ENCODE results near the gene TYMP. TPM values are rescaled to one million over a fixed set of nuclear protein-coding genes. Genes with fewer than 3 reads are reported as not detected.

Gene TYMP
- total RNA-seq, 1 donor from 2014 or later: 3.3 TPM

- peak overlapping the region; percentile 57 for H3K4me2 ChIP-seq (ENCODE audit: low read length)
Measured at GRCh38 chr22:50481045-50481439, 48.8 kb downstream of the TYMP start.

GRCh38 chr22:50479721-50480120, 50.1 kb downstream of the TYMP start:
- peaks cover 6% of the 10 kb centered on the region for H3K36me3 Mint-ChIP-seq (ENCODE audit: low read depth, unreplicated experiment)
- Histone ChIP-seq H3K4me2 (ENCODE audit: low read length) (no peak overlapping the region), H3K27me3 (ENCODE audit: insufficient read depth, low read length) (peaks cover 17% of the 10 kb centered on the region), H3K4me1 (ENCODE audit: insufficient read depth, low read length) (peaks cover 5% of the 10 kb centered on the region), H4K20me1 (ENCODE audit: insufficient read depth, low read length) (no peaks in the 10 kb centered on the region), H3K9ac (ENCODE audit: low read length) (no peak overlapping the region), H3K36me3 (ENCODE audit: insufficient read depth, low read length) (no peaks in the 10 kb centered on the region), H3K79me2 (ENCODE audit: insufficient read depth, low read length) (no peaks in the 10 kb centered on the region), H3K9me3 (ENCODE audit: insufficient read depth, low read depth, low read length) (no peaks in the 10 kb centered on the region), H3K4me3 (ENCODE audit: insufficient read depth, low read depth, low read length) (no peak overlapping the region), H2AFZ (ENCODE audit: low read depth, low read length) (no peak overlapping the region), H3K27ac (ENCODE audit: low read depth, low read length) (no peak overlapping the region)
- TF ChIP-seq EZH2 (IDR thresholded peaks at IDR 0.05; ENCODE audit: insufficient read depth, low read length) (no peak), CTCF (IDR thresholded peaks at IDR 0.05; ENCODE audit: insufficient read depth, low read depth, low read length) (no peak)
- peaks cover 3% of the 10 kb centered on the region for H3K9me3 Mint-ChIP-seq (ENCODE audit: unreplicated experiment)
- FAIRE-seq (no peak), DNase-seq (ENCODE audit: low read depth) (no peak)
- peak overlapping the region; percentile 81 for H3K4me3 Mint-ChIP-seq (ENCODE audit: unreplicated experiment)
- H3K27ac Mint-ChIP-seq (ENCODE audit: unreplicated experiment): peak overlapping the region; percentile 26
- no peaks in the 10 kb centered on the region for H3K4me1 Mint-ChIP-seq (ENCODE audit: low read depth, unreplicated experiment)
- peaks cover 28% of the 10 kb centered on the region for H3K27me3 Mint-ChIP-seq (ENCODE audit: low read depth, unreplicated experiment)

More at GRCh38 chr22:50481045-50481439, 48.8 kb downstream of the TYMP start:
- Histone ChIP-seq H3K9me3 (ENCODE audit: insufficient read depth, low read depth, low read length) (no peaks in the 10 kb centered on the region), H3K27me3 (ENCODE audit: insufficient read depth, low read length) (peaks cover 17% of the 10 kb centered on the region), H3K4me3 (ENCODE audit: insufficient read depth, low read depth, low read length) (no peak overlapping the region), H3K27ac (ENCODE audit: low read depth, low read length) (no peak overlapping the region), H4K20me1 (ENCODE audit: insufficient read depth, low read length) (no peaks in the 10 kb centered on the region), H3K4me1 (ENCODE audit: insufficient read depth, low read length) (no peaks in the 10 kb centered on the region), H3K9ac (ENCODE audit: low read length) (no peak overlapping the region), H3K36me3 (ENCODE audit: insufficient read depth, low read length) (no peaks in the 10 kb centered on the region), H3K79me2 (ENCODE audit: insufficient read depth, low read length) (no peaks in the 10 kb centered on the region), H2AFZ (ENCODE audit: low read depth, low read length) (peak overlapping the region; percentile 52)
- TF ChIP-seq CTCF (IDR thresholded peaks at IDR 0.05; ENCODE audit: insufficient read depth, low read depth, low read length) (no peak), EZH2 (IDR thresholded peaks at IDR 0.05; ENCODE audit: insufficient read depth, low read length) (peak; percentile 97)
- H3K4me1 Mint-ChIP-seq (ENCODE audit: low read depth, unreplicated experiment): peaks cover 2% of the 10 kb centered on the region
- no peak for FAIRE-seq
- H3K4me3 Mint-ChIP-seq (ENCODE audit: unreplicated experiment): peak overlapping the region; percentile 81
- H3K27me3 Mint-ChIP-seq (ENCODE audit: low read depth, unreplicated experiment): peaks cover 29% of the 10 kb centered on the region
- no peak for DNase-seq (ENCODE audit: low read depth)
- H3K27ac Mint-ChIP-seq (ENCODE audit: unreplicated experiment): no peak overlapping the region
- H3K9me3 Mint-ChIP-seq (ENCODE audit: unreplicated experiment): peaks cover 3% of the 10 kb centered on the region
- peaks cover 6% of the 10 kb centered on the region for H3K36me3 Mint-ChIP-seq (ENCODE audit: low read depth, unreplicated experiment)

GRCh38 chr22:50477923-50478322, 51.9 kb downstream of the TYMP start:
- no peak for FAIRE-seq
- peaks cover 17% of the 10 kb centered on the region for H3K4me1 ChIP-seq (ENCODE audit: insufficient read depth, low read length)
- no peak overlapping the region for H2AFZ ChIP-seq (ENCODE audit: low read depth, low read length)
- Mint-ChIP-seq H3K27me3 (ENCODE audit: low read depth, unreplicated experiment) (peaks cover 28% of the 10 kb centered on the region), H3K27ac (ENCODE audit: unreplicated experiment) (no peak overlapping the region), H3K4me1 (ENCODE audit: low read depth, unreplicated experiment) (peaks cover 8% of the 10 kb centered on the region), H3K9me3 (ENCODE audit: unreplicated experiment) (peaks cover 3% of the 10 kb centered on the region), H3K36me3 (ENCODE audit: low read depth, unreplicated experiment) (peaks cover 5% of the 10 kb centered on the region), H3K4me3 (ENCODE audit: unreplicated experiment) (peak overlapping the region; percentile 57)
- H3K27me3 ChIP-seq (ENCODE audit: insufficient read depth, low read length): peaks cover 15% of the 10 kb centered on the region
- peaks cover 13% of the 10 kb centered on the region for H4K20me1 ChIP-seq (ENCODE audit: insufficient read depth, low read length)
- no peak overlapping the region for H3K4me3 ChIP-seq (ENCODE audit: insufficient read depth, low read depth, low read length)
- DNase-seq (ENCODE audit: low read depth): no peak
- no peaks in the 10 kb centered on the region for H3K9me3 ChIP-seq (ENCODE audit: insufficient read depth, low read depth, low read length)
- no peak overlapping the region for H3K9ac ChIP-seq (ENCODE audit: low read length)
- no peaks in the 10 kb centered on the region for H3K36me3 ChIP-seq (ENCODE audit: insufficient read depth, low read length)
- TF ChIP-seq EZH2 (IDR thresholded peaks at IDR 0.05; ENCODE audit: insufficient read depth, low read length) (no peak), CTCF (IDR thresholded peaks at IDR 0.05; ENCODE audit: insufficient read depth, low read depth, low read length) (no peak)
- H3K79me2 ChIP-seq (ENCODE audit: insufficient read depth, low read length): peaks cover 14% of the 10 kb centered on the region
- H3K27ac ChIP-seq (ENCODE audit: low read depth, low read length): no peak overlapping the region
- H3K4me2 ChIP-seq (ENCODE audit: low read length): no peak overlapping the region
